HUES64 (cell line): ENCODE measurements around the gene RETREG1.

ENCODE experiments used
- H3K27ac ChIP-seq: 2 replicates; pipeline ENCODE4 v1.7.0; 2013; ENCODE audit warnings: low read depth, low read length, inconsistent platforms
- H3K27me3 ChIP-seq: 2 replicates; pipeline ENCODE4 v1.6.1; 2013; ENCODE audit warnings: mild to moderate bottlenecking, low read length; ENCODE audit not compliant: insufficient read depth
- H3K36me3 ChIP-seq: 2 replicates; pipeline ENCODE4 v1.6.1; 2013; ENCODE audit warnings: mild to moderate bottlenecking, low read length; ENCODE audit not compliant: insufficient read depth
- H3K4me1 ChIP-seq: 2 replicates; pipeline ENCODE4 v1.6.1; 2013; ENCODE audit warnings: mild to moderate bottlenecking, low read length, moderate library complexity; ENCODE audit not compliant: insufficient read depth
- H3K4me3 ChIP-seq: 2 replicates; pipeline ENCODE4 v1.5.1; 2013; ENCODE audit warnings: mild to moderate bottlenecking, low read length, moderate library complexity
- H3K9ac ChIP-seq: 2 replicates; pipeline ENCODE4 v1.6.1; 2013; ENCODE audit warnings: mild to moderate bottlenecking, low read depth, low read length
- H3K9me3 ChIP-seq: 2 replicates; pipeline ENCODE4 v1.6.1; 2013; ENCODE audit warnings: low read depth, low read length; ENCODE audit not compliant: insufficient read depth
- WGBS: fragments of 150-250, 120-280 bp; methylation state at CpG from one replicate; pipeline ENCODE4 v1.1.7; 2013; ENCODE audit warnings: missing lambda C conversion rate; 5-methylcytosine and 5-hydroxymethylcytosine counted together

Gene RETREG1

GRCh38 chr5:16538006-16538405, 78.8 kb downstream of the RETREG1 start:
- H3K27ac ChIP-seq: no peak overlapping the region
- WGBS: 96% methylated on average over 8 of the region's 8 CpGs

DNA sequence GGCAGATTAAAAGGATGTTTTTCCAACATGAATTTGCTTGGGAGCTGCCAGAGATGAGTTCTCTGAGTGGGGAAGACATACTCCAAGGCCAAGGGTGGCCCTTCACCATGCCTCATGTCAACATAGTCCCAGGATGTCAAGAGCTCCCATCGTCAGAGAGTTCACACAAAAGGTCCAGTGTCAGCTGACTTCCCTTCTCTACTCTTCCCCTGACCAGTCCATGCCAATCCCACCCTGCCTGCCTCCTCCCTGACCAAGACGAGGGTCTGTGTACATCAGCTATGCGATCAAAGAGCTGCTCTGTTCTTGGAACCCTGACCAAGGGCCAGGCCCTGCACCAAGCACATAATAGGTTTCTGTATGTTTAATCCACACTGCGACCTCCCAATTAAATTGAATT, 80.0 kb downstream of the RETREG1 start:
- H3K27ac ChIP-seq: no peak overlapping the region
- 92% methylated on average over 4 of the region's 4 CpGs for WGBS
- H3K27me3 ChIP-seq: no peaks in the 10 kb centered on the region
- H3K4me1 ChIP-seq: 0 out of 2 replicates have a peak, but pooled peaks cover 3% of the 10 kb centered on the region
- no peaks in the 10 kb centered on the region for H3K36me3 ChIP-seq
- H3K9ac ChIP-seq: no peak overlapping the region
- no peaks in the 10 kb centered on the region for H3K9me3 ChIP-seq
- H3K4me3 ChIP-seq: no peak overlapping the region

More at GRCh38 chr5:16538006-16538405, 78.8 kb downstream of the RETREG1 start:
- Histone ChIP-seq H3K4me3 (no peak overlapping the region), H3K9ac (no peak overlapping the region), H3K4me1 (0 out of 2 replicates have a peak, but pooled peaks cover 3% of the 10 kb centered on the region), H3K9me3 (no peaks in the 10 kb centered on the region), H3K27me3 (no peaks in the 10 kb centered on the region), H3K36me3 (no peaks in the 10 kb centered on the region)

DNA sequence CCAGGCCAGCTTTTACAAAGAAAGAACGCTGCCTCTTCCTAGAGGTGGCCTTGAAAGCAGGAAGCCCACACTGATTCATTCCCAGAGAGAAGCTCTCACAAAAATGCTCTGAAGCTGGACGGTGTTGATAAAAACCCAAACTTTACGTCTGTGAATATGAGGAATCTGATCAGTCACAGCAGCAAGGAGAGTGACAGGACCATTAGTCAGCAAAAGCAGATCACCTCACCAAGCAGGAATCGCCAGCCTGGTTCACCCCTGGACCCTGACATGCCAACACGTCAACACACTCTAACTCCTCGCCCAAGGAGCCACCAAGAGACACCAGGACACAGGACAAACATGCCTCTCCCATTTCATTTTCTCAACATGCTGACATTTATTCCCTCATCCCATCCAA, 80.6 kb downstream of the RETREG1 start:
- H3K27me3 ChIP-seq: no peaks in the 10 kb centered on the region
- H3K27ac ChIP-seq: no peak overlapping the region
- no peak overlapping the region for H3K4me3 ChIP-seq
- WGBS: 96% methylated on average over 6 of the region's 6 CpGs
- no peaks in the 10 kb centered on the region for H3K36me3 ChIP-seq
- H3K9ac ChIP-seq: no peak overlapping the region
- no peaks in the 10 kb centered on the region for H3K9me3 ChIP-seq
- H3K4me1 ChIP-seq: 0 out of 2 replicates have a peak, but pooled peaks cover 3% of the 10 kb centered on the region

GRCh38 chr5:16534280-16534679, 82.5 kb downstream of the RETREG1 start:
- Histone ChIP-seq H3K36me3 (no peaks in the 10 kb centered on the region), H3K9ac (no peak overlapping the region), H3K27ac (no peak overlapping the region), H3K4me3 (no peak overlapping the region), H3K9me3 (no peaks in the 10 kb centered on the region), H3K27me3 (no peaks in the 10 kb centered on the region), H3K4me1 (0 out of 2 replicates have a peak, but pooled peaks cover 3% of the 10 kb centered on the region)
- 91% methylated on average over 1 of the region's 1 CpG for WGBS

DNA sequence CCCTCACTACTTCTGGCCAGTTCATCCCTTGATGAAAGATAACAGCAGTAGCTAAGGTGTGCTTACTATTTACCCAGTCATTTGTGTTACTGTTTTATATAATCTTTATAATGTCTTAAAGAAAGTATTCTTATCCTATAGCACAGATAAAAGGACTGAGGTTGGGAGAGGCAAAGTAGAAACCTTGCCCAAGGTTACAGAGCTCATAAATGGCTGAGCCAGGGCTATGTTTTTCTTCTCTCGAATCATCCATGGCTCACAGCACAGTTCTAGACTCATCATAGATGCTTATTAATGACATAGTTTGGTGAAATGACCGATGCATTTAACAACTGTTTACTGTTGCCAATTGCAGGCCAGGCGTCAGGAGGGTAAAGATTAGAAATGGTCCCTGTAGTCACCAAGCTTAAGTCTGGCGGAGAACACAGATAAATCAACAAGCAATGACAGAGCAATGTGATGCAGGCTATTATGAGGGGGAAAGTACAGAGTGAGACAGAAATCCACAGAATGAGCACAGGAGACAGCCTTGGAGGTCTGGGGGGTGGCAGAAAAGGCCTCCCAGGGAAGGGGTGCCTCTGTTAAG, 85.6 kb downstream of the RETREG1 start:
- Histone ChIP-seq H3K4me3 (no peak overlapping the region), H3K27ac (no peak overlapping the region), H3K9me3 (no peaks in the 10 kb centered on the region), H3K36me3 (no peaks in the 10 kb centered on the region), H3K9ac (no peak overlapping the region), H3K4me1 (no peaks in the 10 kb centered on the region), H3K27me3 (no peaks in the 10 kb centered on the region)
- WGBS: 91% methylated on average over 4 of the region's 4 CpGs

- Histone ChIP-seq H3K27ac (no peak overlapping the region), H3K9me3 (no peaks in the 10 kb centered on the region), H3K27me3 (no peaks in the 10 kb centered on the region), H3K9ac (no peak overlapping the region), H3K36me3 (no peaks in the 10 kb centered on the region), H3K4me1 (no peaks in the 10 kb centered on the region), H3K4me3 (no peak overlapping the region)
- 93% methylated on average over 7 of the region's 7 CpGs for WGBS
These were observed 87.5 kb downstream of the RETREG1 start for GRCh38 chr5:16529306-16529705.

DNA sequence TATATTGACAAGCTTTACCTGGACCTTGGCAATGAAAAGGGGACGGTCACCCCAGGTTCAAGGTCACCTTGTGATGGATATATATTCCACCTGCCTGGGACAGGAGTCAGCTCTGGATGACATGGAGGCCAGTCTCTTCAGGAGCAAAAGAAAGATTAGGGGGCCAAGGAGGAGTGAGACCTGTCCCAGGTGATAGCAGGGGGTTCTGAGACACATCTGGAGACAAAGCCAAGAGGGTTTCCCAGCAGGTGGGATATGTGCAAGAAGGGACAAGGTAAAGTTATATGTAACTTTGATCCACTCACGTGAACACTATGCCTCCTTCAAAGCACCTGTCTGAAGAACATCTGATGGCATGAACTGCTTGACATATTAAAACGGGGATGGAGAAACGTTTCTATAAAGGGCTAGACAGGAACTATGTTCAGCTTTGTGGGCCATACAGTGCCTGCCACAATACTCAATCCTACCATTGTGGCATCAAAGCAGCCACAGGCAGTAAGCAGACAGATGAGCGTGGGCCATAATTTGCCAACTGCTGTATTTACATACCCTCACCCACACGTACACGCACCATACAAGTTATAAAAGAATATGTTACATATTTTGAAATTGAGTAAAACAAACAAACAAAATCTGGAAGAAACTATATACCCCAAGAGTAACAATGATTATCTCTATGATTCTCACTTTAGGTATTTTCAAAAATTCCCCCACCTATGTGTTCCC, 88.3 kb downstream of the RETREG1 start:
- Histone ChIP-seq H3K27ac (no peak overlapping the region), H3K9ac (no peak overlapping the region), H3K9me3 (no peaks in the 10 kb centered on the region), H3K4me1 (no peaks in the 10 kb centered on the region), H3K36me3 (no peaks in the 10 kb centered on the region), H3K27me3 (no peaks in the 10 kb centered on the region), H3K4me3 (no peak overlapping the region)
- 96% methylated on average over 5 of the region's 7 CpGs for WGBS

- H3K4me3 ChIP-seq: no peak overlapping the region
- H3K9me3 ChIP-seq: no peaks in the 10 kb centered on the region
- H3K27ac ChIP-seq: no peak overlapping the region
- no peak overlapping the region for H3K9ac ChIP-seq
- H3K4me1 ChIP-seq: no peaks in the 10 kb centered on the region
- 90% methylated on average over 4 of the region's 4 CpGs for WGBS
- no peaks in the 10 kb centered on the region for H3K36me3 ChIP-seq
- H3K27me3 ChIP-seq: no peaks in the 10 kb centered on the region
These were observed 91.1 kb downstream of the RETREG1 start for GRCh38 chr5:16525651-16526050.

GRCh38 chr5:16524286-16524685, 92.5 kb downstream of the RETREG1 start:
- Histone ChIP-seq H3K4me3 (no peak overlapping the region), H3K27ac (no peak overlapping the region), H3K27me3 (no peaks in the 10 kb centered on the region), H3K36me3 (no peaks in the 10 kb centered on the region), H3K4me1 (no peaks in the 10 kb centered on the region), H3K9ac (no peak overlapping the region), H3K9me3 (no peaks in the 10 kb centered on the region)
- 95% methylated on average over 5 of the region's 5 CpGs for WGBS

DNA sequence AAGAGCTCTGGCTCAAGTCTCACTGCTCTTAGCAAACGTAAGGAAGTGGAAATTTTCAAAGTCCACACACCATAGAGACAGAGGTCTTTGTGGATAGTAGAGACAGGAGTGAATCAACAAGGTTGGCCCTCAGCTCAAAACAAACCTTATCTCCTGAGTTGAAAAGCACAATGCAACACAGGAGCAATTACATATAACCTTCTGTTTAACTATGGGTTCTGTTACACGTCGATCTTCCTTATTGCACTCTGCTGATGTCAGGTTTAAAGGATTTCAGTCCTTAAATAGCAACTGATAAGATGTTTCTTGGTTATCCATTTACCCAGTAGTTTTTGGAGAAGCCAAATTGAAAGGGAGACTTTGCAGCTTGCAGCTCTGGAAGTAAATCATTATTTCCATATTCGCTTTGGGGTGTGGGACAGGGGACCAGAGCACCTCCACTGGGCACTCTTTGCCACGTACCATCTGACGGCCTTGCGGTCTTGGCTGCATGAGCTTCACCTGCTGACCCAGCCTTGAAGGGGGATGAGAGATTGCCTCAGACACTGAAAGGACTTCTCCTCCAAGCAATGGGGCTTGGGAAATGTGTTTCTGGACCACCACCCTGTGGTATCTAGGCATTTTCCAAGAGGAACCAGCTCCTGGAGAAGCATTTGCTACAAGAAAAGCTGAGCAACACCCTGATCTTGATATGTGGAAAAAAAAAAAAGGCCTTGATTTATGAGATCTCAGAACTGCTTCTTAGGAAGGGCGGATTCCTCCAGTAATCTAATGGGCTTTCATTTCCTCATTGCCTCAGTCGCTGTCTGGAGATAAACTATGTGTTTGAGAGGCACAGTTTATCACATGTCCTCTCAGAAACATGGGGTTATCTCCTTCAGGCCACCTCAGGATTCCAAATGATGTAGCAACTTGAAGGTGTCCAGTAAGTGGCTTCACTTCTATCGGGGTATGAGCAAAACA, 95.0 kb downstream of the RETREG1 start:
- H3K4me1 ChIP-seq: no peaks in the 10 kb centered on the region
- no peak overlapping the region for H3K4me3 ChIP-seq
- H3K36me3 ChIP-seq: no peaks in the 10 kb centered on the region
- WGBS: 91% methylated on average over 9 of the region's 10 CpGs
- no peak overlapping the region for H3K9ac ChIP-seq
- H3K27me3 ChIP-seq: no peaks in the 10 kb centered on the region
- no peaks in the 10 kb centered on the region for H3K9me3 ChIP-seq
- H3K27ac ChIP-seq: no peak overlapping the region

DNA sequence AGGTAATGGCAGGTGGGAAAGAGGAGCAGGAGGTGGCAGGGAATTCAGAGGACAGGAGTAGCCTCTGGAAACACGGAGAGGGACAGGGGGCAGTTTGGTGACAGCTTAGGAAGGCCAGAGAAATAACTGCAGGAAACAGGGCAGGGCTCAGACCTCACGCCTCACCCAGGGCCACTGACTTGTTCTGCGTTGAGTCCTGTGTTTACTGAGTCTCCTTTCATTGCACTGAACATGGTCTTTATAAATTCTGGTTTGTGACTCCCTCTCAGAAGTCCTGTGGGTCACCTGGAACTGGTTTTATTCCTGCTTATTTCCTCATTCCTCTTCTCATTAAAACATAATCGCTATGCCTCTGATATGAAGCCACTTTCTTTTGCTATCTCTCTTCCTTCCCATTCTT, 96.0 kb downstream of the RETREG1 start:
- Histone ChIP-seq H3K4me1 (no peaks in the 10 kb centered on the region), H3K27ac (no peak overlapping the region), H3K9ac (no peak overlapping the region), H3K4me3 (no peak overlapping the region), H3K27me3 (no peaks in the 10 kb centered on the region), H3K9me3 (no peaks in the 10 kb centered on the region), H3K36me3 (no peaks in the 10 kb centered on the region)
- WGBS: 76% methylated on average over 4 of the region's 4 CpGs
